H9 (cell line): ENCODE results near the gene PAPLN. TPM values are rescaled to one million over a fixed set of nuclear protein-coding genes. Genes with fewer than 3 reads are reported as not detected.

ENCODE experiments used
- DNase-seq: peaks from one replicate; pipeline ENCODE4 v3.0.0-alpha.2; 2017
- H2AFZ ChIP-seq: one replicate; pipeline ENCODE4 v1.6.1; 2013; ENCODE audit warnings: mild to moderate bottlenecking, low read length, control low read depth, moderate library complexity
- H2AK5ac ChIP-seq: 2 replicates; pipeline ENCODE4 v1.6.1; 2013; ENCODE audit warnings: low read length, control low read depth, mixed read lengths; ENCODE audit not compliant: insufficient read length
- H2BK120ac ChIP-seq: one replicate; pipeline ENCODE4 v1.6.1; 2013; ENCODE audit warnings: low read depth, mild to moderate bottlenecking, low read length, control low read depth, inconsistent platforms; ENCODE audit not compliant: poor library complexity, severe bottlenecking
- H2BK12ac ChIP-seq: 2 replicates; pipeline ENCODE4 v1.6.1; 2013; ENCODE audit warnings: low read length, control low read depth, mixed read lengths, low read depth; ENCODE audit not compliant: insufficient read length
- H2BK15ac ChIP-seq: 2 replicates; pipeline ENCODE4 v1.6.1; 2013; ENCODE audit warnings: low read depth, low read length, control low read depth
- H2BK20ac ChIP-seq: one replicate; pipeline ENCODE4 v1.6.1; 2013; ENCODE audit warnings: low read depth, mild to moderate bottlenecking, low read length, control low read depth, inconsistent platforms; ENCODE audit not compliant: poor library complexity, severe bottlenecking
- H2BK5ac ChIP-seq: 2 replicates; pipeline ENCODE4 v1.6.1; 2013; ENCODE audit warnings: low read length, control low read depth, mixed read lengths; ENCODE audit not compliant: insufficient read length
- H3K14ac ChIP-seq: 2 replicates; pipeline ENCODE4 v1.6.1; 2013; ENCODE audit warnings: low read length, control low read depth; ENCODE audit not compliant: insufficient read depth
- H3K18ac ChIP-seq: 2 replicates; pipeline ENCODE4 v1.6.1; 2013; ENCODE audit warnings: low read depth, mild to moderate bottlenecking, mixed read lengths, low read length, control low read depth; ENCODE audit not compliant: insufficient read length
- H3K23ac ChIP-seq: 2 replicates; pipeline ENCODE4 v1.6.1; 2013; ENCODE audit warnings: low read length, control low read depth, mixed read lengths, low read depth; ENCODE audit not compliant: insufficient read length
- H3K23me2 ChIP-seq: 2 replicates; pipeline ENCODE4 v1.6.1; 2013; ENCODE audit warnings: low read depth, mild to moderate bottlenecking, mixed read lengths, low read length, control low read depth; ENCODE audit not compliant: insufficient read length, poor library complexity, severe bottlenecking
- H3K27ac ChIP-seq: 2 replicates; pipeline ENCODE4 v1.5.1; 2013; ENCODE audit warnings: low read length, control low read depth, mixed read lengths, low read depth; ENCODE audit not compliant: insufficient read length
- H3K27me3 ChIP-seq: 2 replicates; pipeline ENCODE4 v1.6.1; 2013; ENCODE audit warnings: low read length, control low read depth, inconsistent platforms; ENCODE audit not compliant: insufficient read depth
- H3K4ac ChIP-seq: 2 replicates; pipeline ENCODE4 v1.6.1; 2013; ENCODE audit warnings: low read depth, mild to moderate bottlenecking, control low read depth, inconsistent platforms, low read length, moderate library complexity
- H3K4me1 ChIP-seq: 2 replicates; pipeline ENCODE4 v1.6.1; 2013; ENCODE audit warnings: low read length, control low read depth, inconsistent platforms; ENCODE audit not compliant: insufficient read depth
- H3K4me2 ChIP-seq: 2 replicates; pipeline ENCODE4 v1.6.1; 2013; ENCODE audit warnings: low read length, control low read depth, mixed read lengths; ENCODE audit not compliant: insufficient read length, insufficient read depth
- H3K56ac ChIP-seq: 2 replicates; pipeline ENCODE4 v1.6.1; 2013; ENCODE audit warnings: low read depth, mild to moderate bottlenecking, mixed read lengths, low read length, control low read depth; ENCODE audit not compliant: insufficient read length
- H3K79me1 ChIP-seq: 2 replicates; pipeline ENCODE4 v1.6.1; 2013; ENCODE audit warnings: low read depth, mild to moderate bottlenecking, moderate library complexity, low read length, control low read depth, inconsistent platforms; ENCODE audit not compliant: insufficient read depth, poor library complexity, severe bottlenecking
- H3K79me2 ChIP-seq: 2 replicates; pipeline ENCODE4 v1.6.1; 2013; ENCODE audit warnings: low read length, control low read depth, inconsistent platforms; ENCODE audit not compliant: insufficient read depth
- H3K9ac ChIP-seq: 2 replicates; pipeline ENCODE4 v1.6.1; 2013; ENCODE audit warnings: low read length, control low read depth, mixed read lengths; ENCODE audit not compliant: insufficient read length; ENCODE audit errors: extremely low read depth
- H3K9me3 ChIP-seq: one replicate; pipeline ENCODE4 v1.6.1; 2013; ENCODE audit warnings: low read depth, low read length, inconsistent platforms; ENCODE audit not compliant: control insufficient read depth
- H3T11ph ChIP-seq: one replicate; pipeline ENCODE4 v1.6.1; 2013; ENCODE audit warnings: mild to moderate bottlenecking, low read length, control low read depth, inconsistent platforms
- H4K20me1 ChIP-seq: one replicate; pipeline ENCODE4 v1.6.1; 2013; ENCODE audit not compliant: control insufficient read depth, insufficient read length, insufficient read depth
- H4K5ac ChIP-seq: 2 replicates; pipeline ENCODE4 v1.6.1; 2013; ENCODE audit warnings: low read depth, mild to moderate bottlenecking, mixed read lengths, low read length, control low read depth; ENCODE audit not compliant: insufficient read length
- H4K8ac ChIP-seq: replicated peaks from 2 replicates; pipeline ENCODE4 v1.6.1; 2013; ENCODE audit warnings: low read length, control low read depth, mixed read lengths, low read depth; ENCODE audit not compliant: insufficient read length
- H4K91ac ChIP-seq: 2 replicates; pipeline ENCODE4 v1.6.1; 2013; ENCODE audit warnings: low read depth, mild to moderate bottlenecking, moderate library complexity, mixed read lengths, low read length, control low read depth; ENCODE audit not compliant: insufficient read length
- H3K27ac Mint-ChIP-seq, 3 experiments: 2 replicates in 2 of 3; 3 replicates in 1 of 3; pipeline ENCODE4 v1.8.0; 2020 to 2021; ENCODE audit warnings: mixed read lengths in 3 of 3, mild to moderate bottlenecking in 1 of 3, moderate library complexity in 1 of 3
- H3K27me3 Mint-ChIP-seq: 2 replicates; pipeline ENCODE4 v1.8.0; 2021; ENCODE audit warnings: low read depth, mild to moderate bottlenecking, moderate library complexity, mixed read lengths
- H3K36me3 Mint-ChIP-seq, 3 experiments: 2 replicates in 2 of 3; 3 replicates in 1 of 3; pipeline ENCODE4 v1.8.0; 2020 to 2021; ENCODE audit warnings: low read depth in 3 of 3, mixed read lengths in 3 of 3; ENCODE audit not compliant: insufficient read depth in 1 of 3
- H3K4me1 Mint-ChIP-seq, 2 experiments: 2 replicates each; pipeline ENCODE4 v1.8.0; 2020; ENCODE audit warnings: mixed read lengths in 2 of 2
- H3K4me3 Mint-ChIP-seq, 2 experiments: 2 replicates in 1 of 2; 3 replicates in 1 of 2; pipeline ENCODE4 v1.8.0; 2020 to 2021; ENCODE audit warnings: mild to moderate bottlenecking in 2 of 2, mixed read lengths in 2 of 2, moderate library complexity in 1 of 2
- H3K9me3 Mint-ChIP-seq, 2 experiments: 2 replicates in 1 of 2; 3 replicates in 1 of 2; pipeline ENCODE4 v1.8.0; 2020; ENCODE audit warnings: mild to moderate bottlenecking in 2 of 2, mixed read lengths in 2 of 2, moderate library complexity in 1 of 2
- WGBS: extraction: QIAGEN DNeasy Blood & Tissue Kit; methylation state at CpG from one replicate; pipeline ENCODE4 v1.1.7; 2013; ENCODE audit warnings: missing lambda C conversion rate, low lambda C conversion rate, mixed read lengths; ENCODE audit not compliant: insufficient read length; ENCODE audit errors: extremely low coverage; 5-methylcytosine and 5-hydroxymethylcytosine counted together
- total RNA-seq: library from RNA; stranded (reverse); gene quantifications from 2 replicates; pipeline ENCODE4 v1.2.1, GENCODE V29; 2021
- TF ChIP-seq, protein P1 (sequence below): fragments of 200-600 bp; sonication (generic); conservative IDR thresholded peaks from 3 replicates; pipeline ENCODE4 v1.8.0; 2021; ENCODE audit warnings: antibody characterized with exemption, mild to moderate bottlenecking

Gene PAPLN
- total RNA-seq, 1 experiment from 2014 or later, result 8.5 TPM

DNA sequence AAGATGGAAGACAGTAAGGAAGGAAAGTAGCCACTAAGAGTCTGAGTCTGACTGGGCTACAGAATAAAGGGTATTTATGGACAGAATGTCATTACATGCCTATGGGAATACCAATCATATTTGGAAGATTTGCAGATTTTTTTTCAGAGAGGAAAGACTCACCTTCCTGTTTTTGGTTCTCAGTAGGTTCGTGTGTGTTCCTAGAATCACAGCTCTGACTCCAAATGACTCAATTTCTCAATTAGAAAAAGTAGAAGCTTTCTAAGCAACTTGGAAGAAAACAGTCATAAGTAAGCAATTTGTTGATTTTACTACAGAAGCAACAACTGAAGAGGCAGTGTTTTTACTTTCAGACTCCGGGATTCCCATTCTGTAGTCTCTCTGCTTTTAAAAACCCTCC, 15.4 kb upstream of the PAPLN start:
- Histone ChIP-seq H2BK5ac (no peak overlapping the region), H3K4ac (no peak overlapping the region), H4K91ac (no peak overlapping the region), H3K4me2 (no peak overlapping the region), H2BK120ac (no peak overlapping the region), H2BK15ac (no peak overlapping the region), H3K23me2 (no peaks in the 10 kb centered on the region), H2AK5ac (no peak overlapping the region), H3T11ph (no peak overlapping the region), H3K18ac (no peak overlapping the region), H4K5ac (no peak overlapping the region), H3K27ac (no peak overlapping the region), H2BK20ac (no peak overlapping the region), H3K9ac (no peak overlapping the region), H2AFZ (no peak overlapping the region), H3K79me2 (no peaks in the 10 kb centered on the region), H4K8ac (no peak overlapping the region), H2BK12ac (no peak overlapping the region), H4K20me1 (no peaks in the 10 kb centered on the region), H3K23ac (no peak overlapping the region), H3K9me3 (no peaks in the 10 kb centered on the region), H3K56ac (no peak overlapping the region), H3K14ac (no peak overlapping the region), H3K27me3 (no peaks in the 10 kb centered on the region), H3K79me1 (no peaks in the 10 kb centered on the region), H3K4me1 (peaks cover 4% of the 10 kb centered on the region; the same call in 1 of the 2 replicates)
- H3K36me3 Mint-ChIP-seq, result peaks cover 9 to 33% (median 32%) of the 10 kb centered on the region in 3 experiments; a peak in 5 of 7 replicates
- DNase-seq, result no peak
- no peaks in the 10 kb centered on the region for H3K9me3 Mint-ChIP-seq
- no CpG with 5 or more reads among the region's 2 CpGs for WGBS
- no peak overlapping the region for H3K4me3 Mint-ChIP-seq
- H3K27me3 Mint-ChIP-seq, result no peaks in the 10 kb centered on the region
- TF ChIP-seq, protein P1, sequence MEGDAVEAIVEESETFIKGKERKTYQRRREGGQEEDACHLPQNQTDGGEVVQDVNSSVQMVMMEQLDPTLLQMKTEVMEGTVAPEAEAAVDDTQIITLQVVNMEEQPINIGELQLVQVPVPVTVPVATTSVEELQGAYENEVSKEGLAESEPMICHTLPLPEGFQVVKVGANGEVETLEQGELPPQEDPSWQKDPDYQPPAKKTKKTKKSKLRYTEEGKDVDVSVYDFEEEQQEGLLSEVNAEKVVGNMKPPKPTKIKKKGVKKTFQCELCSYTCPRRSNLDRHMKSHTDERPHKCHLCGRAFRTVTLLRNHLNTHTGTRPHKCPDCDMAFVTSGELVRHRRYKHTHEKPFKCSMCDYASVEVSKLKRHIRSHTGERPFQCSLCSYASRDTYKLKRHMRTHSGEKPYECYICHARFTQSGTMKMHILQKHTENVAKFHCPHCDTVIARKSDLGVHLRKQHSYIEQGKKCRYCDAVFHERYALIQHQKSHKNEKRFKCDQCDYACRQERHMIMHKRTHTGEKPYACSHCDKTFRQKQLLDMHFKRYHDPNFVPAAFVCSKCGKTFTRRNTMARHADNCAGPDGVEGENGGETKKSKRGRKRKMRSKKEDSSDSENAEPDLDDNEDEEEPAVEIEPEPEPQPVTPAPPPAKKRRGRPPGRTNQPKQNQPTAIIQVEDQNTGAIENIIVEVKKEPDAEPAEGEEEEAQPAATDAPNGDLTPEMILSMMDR, result no peak
- peaks cover 19 to 22% of the 10 kb centered on the region in 2 experiments for H3K4me1 Mint-ChIP-seq
- no peak overlapping the region for H3K27ac Mint-ChIP-seq
